A673 (cell line): Measurements from ENCODE around the gene ABCG5. TPM values are rescaled to one million over a fixed set of nuclear protein-coding genes. Genes with fewer than 3 reads are reported as not detected.

Source experiments
- BruUV-seq: library from RNA; stranded (reverse); fragments of 400-500 nt; replicated peaks from 2 replicates; lab custom pipeline; 2021; lab: Mats Ljungman, UMichigan
- CTCF ChIA-PET: fragments of 300-600 bp; sonication (Branson Sonifier 250); formaldehyde crosslinking; loops from one replicate; lab custom pipeline; 2022; ENCODE audit warnings: antibody characterized with exemption; lab: Charles Lee
- POLR2A ChIA-PET: fragments of 300-600 bp; sonication (Branson Sonifier 250); formaldehyde crosslinking; loops from one replicate; lab custom pipeline; 2022; ENCODE audit warnings: antibody characterized with exemption; ENCODE audit not compliant: low non-redundant PET; lab: Charles Lee
- DNase-seq: peaks from one replicate; pipeline ENCODE4 v3.0.0-alpha.2; 2015; ENCODE audit warnings: low spot score
- H3K27ac ChIP-seq: fragments of 200-600 bp; sonication (generic); 2 replicates; pipeline ENCODE4 v1.5.1; 2016; ENCODE audit warnings: mixed run types, low read depth, mild to moderate bottlenecking, mixed read lengths, antibody characterized with exemption, low read length; ENCODE audit not compliant: poor library complexity, severe bottlenecking
- H3K27me3 ChIP-seq: fragments of 200-600 bp; sonication (generic); replicated peaks from 2 replicates; pipeline ENCODE4 v1.6.1; 2017; ENCODE audit warnings: mixed run types, low read depth, mild to moderate bottlenecking, mixed read lengths, antibody characterized with exemption, low read length; ENCODE audit not compliant: insufficient read depth, poor library complexity
- H3K36me3 ChIP-seq: fragments of 200-600 bp; sonication (generic); 2 replicates; pipeline ENCODE4 v1.6.1; 2016; ENCODE audit warnings: mixed run types, mild to moderate bottlenecking, mixed read lengths, antibody characterized with exemption, low read length; ENCODE audit not compliant: insufficient read depth, poor library complexity, severe bottlenecking
- H3K4me1 ChIP-seq: fragments of 200-600 bp; sonication (generic); 2 replicates; pipeline ENCODE4 v1.6.1; 2017; ENCODE audit warnings: mixed run types, mild to moderate bottlenecking, mixed read lengths, antibody characterized with exemption, low read length; ENCODE audit not compliant: insufficient read depth, poor library complexity, severe bottlenecking
- H3K4me3 ChIP-seq: fragments of 200-600 bp; sonication (generic); 2 replicates; pipeline ENCODE4 v1.5.1; 2016; ENCODE audit warnings: low read depth, mixed run types, mild to moderate bottlenecking, mixed read lengths, low read length; ENCODE audit not compliant: poor library complexity, severe bottlenecking
- H3K9me3 ChIP-seq: fragments of 200-600 bp; sonication (generic); 2 replicates; pipeline ENCODE4 v1.6.1; 2016; ENCODE audit warnings: mixed run types, low read depth, mild to moderate bottlenecking, mixed read lengths, antibody characterized with exemption, low read length; ENCODE audit not compliant: poor library complexity, severe bottlenecking
- CTCF ChIP-seq: fragments of 300-800, 200-600 bp; sonication (generic); conservative IDR thresholded peaks from 2 replicates; pipeline ENCODE4 v1.5.1; 2017; ENCODE audit warnings: low read depth, mild to moderate bottlenecking, antibody characterized with exemption, low read length, moderate library complexity, mixed read lengths
- EZH2 ChIP-seq: fragments of 200-600 bp; sonication (generic); IDR thresholded peaks from 2 replicates; pipeline ENCODE4 v1.6.1; 2017; ENCODE audit warnings: borderline replicate concordance, low read depth, mild to moderate bottlenecking, mixed read lengths, antibody characterized with exemption, low read length; ENCODE audit not compliant: poor library complexity, severe bottlenecking
- intact Hi-C: fragments of 100-400 bp; cut with micrococcal nuclease; formaldehyde crosslinking; loops from one replicate; pipeline ENCODE4 v1.10.0; 2022; ENCODE audit not compliant: unreplicated experiment
- total RNA-seq: library from RNA; stranded (reverse); gene quantifications from 2 replicates; pipeline ENCODE4 v1.2.3, GENCODE V29; 2021

ABCG5 gene
- total RNA-seq, 1 experiment from 2014 or later = not detected

- BruUV-seq = no TSS peak
- H3K4me3 ChIP-seq = no peak overlapping the region
- H3K27me3 ChIP-seq = no peaks in the 10 kb centered on the region
- intact Hi-C loops = no loop called here
- no peak overlapping the region for H3K27ac ChIP-seq
- TF ChIP-seq CTCF = no peak
- no peak for TF ChIP-seq EZH2
- ChIA-PET POLR2A (no interaction called here), CTCF (no interaction called here)
- DNase-seq = no peak
- no peaks in the 10 kb centered on the region for H3K4me1 ChIP-seq
- H3K36me3 ChIP-seq = no peaks in the 10 kb centered on the region
- H3K9me3 ChIP-seq = no peaks in the 10 kb centered on the region
Measured at GRCh38 chr2:43766006-43766405, 72.6 kb downstream of the ABCG5 start.

DNA sequence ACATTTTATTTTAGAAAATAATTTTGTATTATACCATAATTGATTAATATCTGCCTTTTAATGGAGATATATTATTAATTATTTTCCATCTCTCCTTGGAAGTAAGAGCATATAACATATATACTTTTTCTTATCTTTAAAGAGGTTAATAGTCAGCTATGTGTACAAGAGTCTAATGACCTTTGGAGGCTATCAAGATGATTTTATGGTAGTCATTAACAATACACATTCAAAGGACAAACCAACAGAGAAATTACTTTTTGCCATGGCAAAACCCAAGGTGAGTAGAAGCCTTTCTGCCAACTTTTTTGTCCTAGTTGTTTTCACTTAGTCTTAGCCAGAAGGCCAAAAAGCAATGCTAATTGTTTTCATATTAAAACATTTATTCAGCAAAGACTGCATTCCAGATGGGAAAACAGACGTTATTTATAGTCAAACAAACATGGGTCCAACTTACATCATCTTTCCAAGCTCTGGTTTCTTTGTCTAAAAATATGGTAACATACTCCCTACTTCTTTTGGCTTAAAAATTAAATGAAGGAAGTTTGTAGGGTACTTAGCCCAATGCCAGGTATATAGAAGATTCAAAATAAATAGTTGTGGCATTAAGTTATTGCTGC lies 74.4 kb downstream of the ABCG5 start:
- BruUV-seq = no TSS peak

DNA sequence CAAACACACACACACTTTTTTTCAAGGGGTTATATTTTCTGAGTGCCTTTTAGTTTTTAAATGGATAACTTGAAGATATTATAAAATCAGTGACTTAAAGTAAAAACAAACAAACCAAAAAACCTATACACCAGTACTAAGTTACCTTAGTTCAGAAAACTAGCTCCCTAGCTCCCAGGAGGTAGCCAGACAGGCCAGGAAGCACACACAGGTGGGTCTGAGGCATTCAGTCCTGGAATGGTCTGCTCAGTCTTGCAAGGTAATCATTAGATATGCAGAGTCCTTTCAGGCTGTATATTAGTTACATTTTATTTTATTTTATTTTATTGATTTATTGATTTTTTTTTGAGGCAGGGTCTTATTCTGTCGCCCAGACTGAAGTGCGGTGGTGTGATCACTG lies 75.5 kb downstream of the ABCG5 start:
- no peak overlapping the region for H3K27ac ChIP-seq
- POLR2A ChIA-PET = no interaction called here

More for the DNA sequence above, 74.4 kb downstream of the ABCG5 start:
- ChIA-PET CTCF (interaction anchor here (0.5 kb wide), 1 partner anchor 71 kb away, joined by 3 read pairs; no protein-coding TSS in a partner anchor), POLR2A (no interaction called here)
- Histone ChIP-seq H3K27me3 (no peaks in the 10 kb centered on the region), H3K36me3 (no peaks in the 10 kb centered on the region), H3K4me1 (no peaks in the 10 kb centered on the region), H3K9me3 (no peaks in the 10 kb centered on the region), H3K27ac (no peak overlapping the region), H3K4me3 (no peak overlapping the region)
- intact Hi-C loops = no loop called here
- no peak for TF ChIP-seq CTCF
- TF ChIP-seq EZH2 = no peak
- DNase-seq = no peak

More for the DNA sequence above, 75.5 kb downstream of the ABCG5 start:
- CTCF ChIA-PET = no interaction called here
- no TSS peak for BruUV-seq
- H3K9me3 ChIP-seq = no peaks in the 10 kb centered on the region
- TF ChIP-seq EZH2 (no peak), CTCF (no peak)
- no peaks in the 10 kb centered on the region for H3K4me1 ChIP-seq
- no peak for DNase-seq
- no peak overlapping the region for H3K4me3 ChIP-seq
- intact Hi-C loops = no loop called here
- no peaks in the 10 kb centered on the region for H3K36me3 ChIP-seq
- H3K27me3 ChIP-seq = no peaks in the 10 kb centered on the region

Other genes starting within 250 kb of the ABCG5 start
- gene THADA, start 242.8 kb downstream of the ABCG5 start, total RNA-seq = 35.1 and 39.7 TPM in 2 replicates
- gene PLEKHH2, start 201.6 kb downstream of the ABCG5 start, total RNA-seq = 2.2 and 4.7 TPM in 2 replicates
- gene C1GALT1C1L, start 162.4 kb downstream of the ABCG5 start, total RNA-seq = 0.26 and 0.41 TPM in 2 replicates
- gene DYNC2LI1, start 64.8 kb downstream of the ABCG5 start, total RNA-seq = 14.8 and 21.3 TPM in 2 replicates
- not detected in 2 replicates for gene ABCG8, start 132 bp upstream of the ABCG5 start, total RNA-seq
- 136 and 144 TPM in 2 replicates for gene LRPPRC, start 157.2 kb upstream of the ABCG5 start, total RNA-seq